Adrenal gland (tissue), 12 donors: ENCODE data around the gene PIEZO2. TPM values are rescaled to one million over a fixed set of nuclear protein-coding genes. Genes with fewer than 3 reads are reported as not detected.
A peak's percentile ranks its signal among the peaks of the same experiment; 100 is the strongest.

ENCODE experiments used
- DNase-seq, 7 donors: peaks; one replicate each; pipeline ENCODE4 v3.0.0-alpha.2; 2019 to 2020
- H3K27ac ChIP-seq, 5 donors: fragments of 200-600 bp; sonication (generic) in 4 of 5; 1 replicate in 3 of 5; 2 replicates in 2 of 5; pipeline versions ENCODE4 v1.5.1 to v1.8.0; 2016 to 2020; ENCODE audit warnings: mild to moderate bottlenecking in 1 of 5
- H3K27me3 ChIP-seq: fragments of 200-600 bp; 2 replicates; pipeline ENCODE4 v1.8.0; 2021
- H3K36me3 ChIP-seq, 2 donors: fragments of 200-600 bp; replicated peaks in 1 of 2; 1 replicate in 1 of 2; 2 replicates in 1 of 2; pipeline versions ENCODE4 v1.5.1 to v1.8.0; 2018 to 2022
- H3K4me1 ChIP-seq, 2 donors: fragments of 200-600 bp; replicated peaks in 1 of 2; 1 replicate in 1 of 2; 2 replicates in 1 of 2; pipeline versions ENCODE4 v1.5.1 to v1.8.0; 2018 to 2021
- H3K4me3 ChIP-seq, 4 donors: fragments of 200-600 bp; sonication (generic) in 3 of 4; one replicate each; pipeline ENCODE4 v1.5.1; 2016 to 2018
- H3K9me3 ChIP-seq, 3 donors: fragments of 200-600 bp; sonication (generic) in 1 of 3; replicated peaks in 1 of 3; 1 replicate in 2 of 3; 2 replicates in 1 of 3; pipeline versions ENCODE4 v1.5.1 to v1.8.0; 2016 to 2021
- POLR2A ChIP-seq, 2 donors: fragments of 450-650 bp; IDR thresholded peaks; one replicate each; pipeline ENCODE4 v1.6.1; 2017; ENCODE audit warnings: antibody characterized with exemption in 2 of 2, mild to moderate bottlenecking in 2 of 2, moderate library complexity in 1 of 2
- WGBS, 4 donors: extraction: QIAGEN DNeasy Blood & Tissue Kit in 2 of 4; methylation state at CpG; one replicate each; pipeline versions ENCODE4 v1.1.5 to v1.1.7; 2013 to 2017; 5-methylcytosine and 5-hydroxymethylcytosine counted together
- intact Hi-C, 2 donors: fragments of 100-400 bp; cut with DNase I; formaldehyde crosslinking; loops; one replicate each; pipeline versions ENCODE4 v1.14.1 to v1.15.0; 2022 to 2023
- polyA plus RNA-seq, 3 donors: library from polyadenylated mRNA; stranded (reverse); fragments of 200-250 nt in 2 of 3; fragments of 350-450 nt in 1 of 3; fragmentation: Illumina TruSeq in 1 of 3; extraction: RNeasy Lipid Tissue Mini Kit (QIAGEN cat#74804) in 1 of 3; gene quantifications; one replicate each; pipeline ENCODE4 v1.2.3, GENCODE V29; 2013 to 2014
- total RNA-seq, 9 donors: library from RNA; depleted of rRNA in 4 of 9; stranded (reverse); fragments of >200 nt in 4 of 9; fragments of 120-200 nt in 1 of 9; fragmentation: NEBNext Ultra II Directional in 1 of 9; extraction: Animal tissue kit (Norgen Biotek cat#: 25700) in 1 of 9; gene quantifications; one replicate each; pipeline versions ENCODE4 v1.1.0 to v1.2.4, GENCODE V29; 2013 to 2023
- TF ChIP-seq, protein P1 (sequence below), 6 experiments: fragments of 450-650 bp in 4 of 6; fragments of 200-600 bp in 2 of 6; sonication (generic) in 1 of 6; IDR thresholded peaks; 1 replicate in 5 of 6; 2 replicates in 1 of 6; pipeline versions ENCODE4 v1.5.1 to v1.8.0; 2016 to 2021; ENCODE audit warnings: antibody characterized with exemption in 6 of 6, mild to moderate bottlenecking in 2 of 6, moderate library complexity in 1 of 6
- donor health status: healthy with polysubstance abuse.
- donor health status: Bipolar disorder and iron deficiency.
- donor health status: DM: yes; HTN: yes; CAD: no.
- donor health status: DM: no; HTN: no; CAD: no.
- donor health status: DM: no; HTN: no; CAD: no.
- donor health status: DM: yes; HTN: yes; CAD: no.

Gene PIEZO2
- total and polyA plus RNA-seq, 12 donors: 0.88 to 18.0 (median 2.6) TPM

DNA sequence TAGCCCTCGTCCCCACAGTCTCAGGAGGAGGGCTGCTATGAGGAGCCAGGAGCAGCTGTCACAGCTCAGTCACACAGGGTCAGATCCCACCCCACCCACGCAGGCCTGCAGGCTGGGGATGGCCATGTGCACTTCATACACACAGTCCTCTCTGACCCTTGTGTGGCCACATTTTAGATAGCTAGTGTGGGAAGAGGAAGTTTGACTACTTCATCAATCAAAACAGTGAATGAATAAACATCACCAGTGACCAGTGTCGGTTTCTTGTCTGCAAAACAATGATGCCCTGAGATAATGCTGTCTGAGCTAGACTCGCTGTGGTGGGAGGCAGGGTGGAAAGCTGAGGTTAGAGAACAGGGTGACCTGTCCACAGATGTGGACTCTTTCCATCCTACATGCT, 107.1 kb downstream of the PIEZO2 start:
- no peaks in the 10 kb centered on the region for H3K36me3 ChIP-seq
- peaks cover 0 to 6% of the 10 kb centered on the region in 2 donors for H3K4me1 ChIP-seq
- H3K9me3 ChIP-seq: no peaks in the 10 kb centered on the region
- no peak overlapping the region for H3K27ac ChIP-seq
- TF ChIP-seq POLR2A (IDR thresholded peaks at IDR 0.05): no peak
- TF ChIP-seq, protein P1, sequence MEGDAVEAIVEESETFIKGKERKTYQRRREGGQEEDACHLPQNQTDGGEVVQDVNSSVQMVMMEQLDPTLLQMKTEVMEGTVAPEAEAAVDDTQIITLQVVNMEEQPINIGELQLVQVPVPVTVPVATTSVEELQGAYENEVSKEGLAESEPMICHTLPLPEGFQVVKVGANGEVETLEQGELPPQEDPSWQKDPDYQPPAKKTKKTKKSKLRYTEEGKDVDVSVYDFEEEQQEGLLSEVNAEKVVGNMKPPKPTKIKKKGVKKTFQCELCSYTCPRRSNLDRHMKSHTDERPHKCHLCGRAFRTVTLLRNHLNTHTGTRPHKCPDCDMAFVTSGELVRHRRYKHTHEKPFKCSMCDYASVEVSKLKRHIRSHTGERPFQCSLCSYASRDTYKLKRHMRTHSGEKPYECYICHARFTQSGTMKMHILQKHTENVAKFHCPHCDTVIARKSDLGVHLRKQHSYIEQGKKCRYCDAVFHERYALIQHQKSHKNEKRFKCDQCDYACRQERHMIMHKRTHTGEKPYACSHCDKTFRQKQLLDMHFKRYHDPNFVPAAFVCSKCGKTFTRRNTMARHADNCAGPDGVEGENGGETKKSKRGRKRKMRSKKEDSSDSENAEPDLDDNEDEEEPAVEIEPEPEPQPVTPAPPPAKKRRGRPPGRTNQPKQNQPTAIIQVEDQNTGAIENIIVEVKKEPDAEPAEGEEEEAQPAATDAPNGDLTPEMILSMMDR (IDR thresholded peaks at IDR 0.05): no peak
- peak in 2 of 7 donors; percentile 30 to 34 for DNase-seq
- no peak overlapping the region for H3K4me3 ChIP-seq
- H3K27me3 ChIP-seq: no peaks in the 10 kb centered on the region
- WGBS, 4 donors: 60 to 67% (median 64%) methylated on average over 4 of the region's 4 CpGs
- intact Hi-C loops: loop anchor here (5.0 to 10.0 kb wide), 2 partner anchors 113 to 190 kb away; no protein-coding TSS in a partner anchor

DNA sequence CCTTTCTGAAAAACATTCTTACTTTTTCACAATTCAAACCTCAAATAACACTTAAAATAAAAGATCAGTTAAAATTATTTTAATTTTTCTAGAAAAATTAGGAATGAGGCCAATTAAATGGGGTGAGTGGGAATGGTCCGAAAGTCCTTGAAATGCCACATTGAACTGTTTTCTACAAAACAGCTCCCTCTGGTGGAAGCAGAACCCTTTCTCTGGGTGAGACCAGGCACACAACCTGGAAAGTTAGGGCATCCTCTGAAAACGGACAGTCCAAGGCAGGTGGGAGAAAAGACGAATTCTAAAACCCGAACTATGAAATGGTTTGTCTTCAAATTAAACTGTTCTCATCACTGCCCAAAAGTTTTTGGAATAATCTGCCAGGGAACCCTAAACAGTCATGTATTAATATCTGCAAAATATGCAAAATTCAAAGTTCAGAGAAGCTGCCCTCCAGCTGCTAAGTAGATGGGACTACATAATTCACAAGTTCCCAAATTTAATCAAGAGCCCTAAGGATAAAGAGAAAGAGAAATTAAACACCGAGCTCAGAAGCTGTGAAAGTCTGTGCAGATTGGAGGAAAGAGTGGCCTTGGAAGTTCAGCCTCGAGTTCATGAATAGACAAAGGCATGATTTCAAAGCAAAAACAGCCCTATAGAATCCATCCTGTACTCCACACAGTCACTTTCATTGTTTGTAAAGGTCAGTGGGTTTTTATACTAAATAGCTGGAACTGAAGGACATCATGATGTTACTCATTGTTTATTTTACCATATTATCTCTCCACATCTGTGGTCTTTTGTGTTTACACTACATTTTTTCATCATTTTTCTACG, 108.3 kb downstream of the PIEZO2 start:
- Histone ChIP-seq H3K4me1 (peaks cover 0 to 6% of the 10 kb centered on the region in 2 donors), H3K9me3 (no peaks in the 10 kb centered on the region), H3K4me3 (no peak overlapping the region), H3K27me3 (no peaks in the 10 kb centered on the region), H3K27ac (no peak overlapping the region), H3K36me3 (no peaks in the 10 kb centered on the region)
- no peak for TF ChIP-seq POLR2A (IDR thresholded peaks at IDR 0.05)
- TF ChIP-seq, protein P1 (IDR thresholded peaks at IDR 0.05): peak; percentile 65 to 85 (median 74)
- WGBS, 4 donors: 15 to 23% (median 21%) methylated on average over 7 of the region's 7 CpGs
- DNase-seq: peak; percentile 25 to 72 (median 65)
- intact Hi-C loops: loop anchor here (5.0 to 10.0 kb wide), 2 partner anchors 114 to 189 kb away; no protein-coding TSS in a partner anchor

DNA sequence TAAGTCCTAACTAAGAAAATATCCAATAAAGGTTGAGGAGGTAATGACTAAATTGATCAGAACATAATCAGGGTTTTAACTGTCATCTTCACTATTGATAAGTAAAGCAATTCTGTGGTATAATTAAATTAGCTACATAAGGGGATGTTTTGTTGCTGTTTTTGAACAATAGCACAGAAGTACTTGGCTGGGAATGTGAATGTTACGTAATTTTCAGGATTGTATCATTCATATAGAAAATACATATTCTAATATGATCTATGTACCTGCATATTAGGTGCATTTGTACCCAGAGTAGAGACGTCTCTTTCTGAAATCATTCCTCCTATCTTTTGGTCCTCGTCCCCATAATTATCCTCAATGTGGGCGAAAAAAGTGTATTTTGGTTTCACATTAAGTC, 109.0 kb downstream of the PIEZO2 start:
- H3K9me3 ChIP-seq: no peaks in the 10 kb centered on the region
- TF ChIP-seq, protein P1 (IDR thresholded peaks at IDR 0.05): no peak
- TF ChIP-seq POLR2A (IDR thresholded peaks at IDR 0.05): no peak
- no peak overlapping the region for H3K4me3 ChIP-seq
- H3K4me1 ChIP-seq: peaks cover 0 to 7% of the 10 kb centered on the region in 2 donors
- DNase-seq: no peak
- H3K27ac ChIP-seq: no peak overlapping the region
- H3K36me3 ChIP-seq: no peaks in the 10 kb centered on the region
- intact Hi-C loops: loop anchor here (5.0 to 10.0 kb wide), 2 partner anchors 114 to 188 kb away; no protein-coding TSS in a partner anchor
- no peaks in the 10 kb centered on the region for H3K27me3 ChIP-seq
- WGBS, 4 donors: 42 to 52% (median 50%) methylated on average over 4 of the region's 4 CpGs

DNA sequence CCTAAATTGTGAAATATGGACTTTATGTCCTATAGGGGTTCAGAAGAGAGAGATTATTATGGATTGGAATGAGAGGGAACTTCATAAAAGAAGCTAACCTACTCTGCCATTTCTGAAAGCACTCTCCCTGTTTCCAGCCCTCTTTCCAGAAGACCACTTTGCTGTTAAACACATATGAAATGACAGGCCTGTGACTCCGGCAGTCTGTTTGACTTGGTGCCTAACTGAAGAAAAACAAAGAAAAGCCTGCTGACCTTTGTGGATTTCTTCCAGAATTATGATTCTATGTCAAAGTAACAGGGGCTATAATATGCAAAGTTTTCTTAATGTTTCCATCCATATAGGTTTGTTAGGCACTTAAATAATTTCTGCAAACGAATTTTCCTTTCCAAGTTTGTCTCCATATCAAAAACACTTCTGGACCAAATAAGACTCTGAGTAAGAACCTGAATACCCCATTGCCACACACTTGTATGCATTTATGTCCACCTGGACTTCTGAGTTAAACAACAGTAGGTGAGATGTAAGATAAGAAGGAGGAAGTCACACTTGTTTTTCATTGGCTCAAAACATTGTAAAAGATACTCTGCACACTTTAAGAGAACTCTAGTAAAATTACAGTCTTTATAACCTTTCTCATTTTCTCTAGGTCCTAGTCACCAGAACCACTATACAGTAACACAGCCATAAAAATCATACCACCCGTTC, 111.7 kb downstream of the PIEZO2 start:
- H3K4me3 ChIP-seq: no peak overlapping the region
- no peaks in the 10 kb centered on the region for H3K27me3 ChIP-seq
- intact Hi-C loops: no loop called here
- H3K36me3 ChIP-seq: no peaks in the 10 kb centered on the region
- 78 to 86% (median 82%) methylated on average over 3 of the region's 3 CpGs for WGBS, 4 donors
- H3K27ac ChIP-seq: no peak overlapping the region
- H3K4me1 ChIP-seq: peaks cover 3 to 11% of the 10 kb centered on the region in 2 donors
- H3K9me3 ChIP-seq: no peaks in the 10 kb centered on the region
- DNase-seq: no peak
- TF ChIP-seq POLR2A (IDR thresholded peaks at IDR 0.05): no peak
- TF ChIP-seq, protein P1 (IDR thresholded peaks at IDR 0.05): no peak
